C1 segment of cervical spinal cord (tissue), 14 donors: ENCODE results near the gene WSCD1.

Experiments used
- DNase-seq, 14 donors: peaks; one replicate each; lab custom pipeline; 2025; lab: John Stamatoyannopoulos, UW

The WSCD1 gene

GRCh38 chr17:6069539-6070429 is at the start of gene WSCD1:
WSCD1 (plus strand) TSS chr17:6070379; CDS start chr17:6080659, 10,280 bp downstream.
- peak in 11 of 14 donors; percentile 29 to 81 (median 57) for DNase-seq

- no peak for DNase-seq
These were observed 49.2 kb upstream of the WSCD1 start for GRCh38 chr17:6021011-6021400.

- DNase-seq = no peak
These were observed 48.6 kb upstream of the WSCD1 start for GRCh38 chr17:6021627-6022026.

GRCh38 chr17:6023036-6023831 is 46.9 kb upstream of the WSCD1 start:
- no peak for DNase-seq

DNA sequence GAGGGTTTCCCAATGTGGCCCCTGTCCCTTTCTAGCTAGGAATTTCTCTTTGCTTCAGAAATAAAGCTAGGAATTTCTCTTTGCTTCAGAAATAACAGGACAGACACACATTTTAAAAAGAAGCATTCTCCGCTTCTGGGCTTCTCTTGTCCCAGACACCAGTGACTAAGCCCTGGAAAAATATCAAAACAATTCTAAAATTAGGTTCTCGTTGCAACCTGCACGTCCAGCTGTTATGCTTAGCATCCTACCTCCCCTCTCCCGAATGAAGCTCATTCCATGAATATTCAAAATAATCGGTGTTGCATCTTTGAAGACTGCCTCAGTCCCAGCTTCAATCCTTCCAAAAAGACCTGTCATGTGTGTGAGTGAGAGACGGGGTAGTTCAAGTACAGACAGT is 45.6 kb upstream of the WSCD1 start:
- DNase-seq = no peak

DNA sequence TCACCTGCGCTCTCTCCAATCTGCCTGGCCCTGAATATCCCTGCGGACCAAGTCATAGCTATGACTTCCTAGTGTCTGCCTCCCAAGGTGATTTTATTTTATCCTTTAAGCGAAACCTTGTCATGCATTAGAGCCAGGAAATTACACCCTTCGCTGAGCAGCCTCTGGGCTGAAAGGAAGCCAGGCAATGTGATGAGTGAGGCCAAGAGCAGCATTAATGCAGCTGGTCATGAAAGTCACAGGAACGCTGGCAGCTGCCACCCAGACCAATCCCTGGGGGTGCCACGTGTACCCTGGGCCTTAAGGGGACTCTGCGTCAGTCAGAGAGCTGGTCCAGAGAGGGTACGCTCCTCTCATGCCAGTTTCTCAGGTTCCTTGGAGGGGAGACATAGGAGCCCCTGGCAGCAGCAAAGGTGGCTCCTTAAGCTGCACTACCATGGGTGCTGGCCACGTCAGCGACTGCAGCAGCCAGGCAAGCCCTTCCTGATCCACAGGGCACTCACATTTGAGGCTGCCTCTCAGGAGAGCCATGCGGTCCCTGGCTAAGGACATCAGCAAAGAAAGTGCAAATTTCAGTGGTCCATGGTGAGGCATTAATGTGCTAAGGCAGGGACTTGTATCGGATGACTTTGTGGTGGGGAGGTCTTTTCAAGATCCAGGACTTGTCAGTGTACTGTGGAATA is 42.7 kb upstream of the WSCD1 start:
- no peak for DNase-seq

DNA sequence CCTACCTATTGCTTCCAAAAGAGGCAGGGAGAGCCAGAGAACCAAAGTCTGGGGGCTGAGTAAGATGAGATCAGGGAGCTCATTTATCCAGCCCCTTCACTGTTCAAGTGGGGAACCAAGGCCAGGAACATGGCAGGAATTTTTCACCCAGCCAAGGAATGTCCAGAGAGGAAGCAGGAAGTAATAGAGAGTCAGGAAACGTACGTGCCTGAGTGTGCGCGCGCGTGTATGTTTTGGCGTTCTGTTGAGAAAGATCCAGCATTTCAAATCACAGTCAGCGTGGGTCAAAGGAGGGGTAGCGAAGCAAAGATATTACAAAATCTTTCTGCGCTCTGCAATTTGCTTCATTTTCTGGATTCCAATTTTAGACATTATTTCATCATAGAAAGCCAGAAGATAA is 41.9 kb upstream of the WSCD1 start:
- DNase-seq = no peak

DNA sequence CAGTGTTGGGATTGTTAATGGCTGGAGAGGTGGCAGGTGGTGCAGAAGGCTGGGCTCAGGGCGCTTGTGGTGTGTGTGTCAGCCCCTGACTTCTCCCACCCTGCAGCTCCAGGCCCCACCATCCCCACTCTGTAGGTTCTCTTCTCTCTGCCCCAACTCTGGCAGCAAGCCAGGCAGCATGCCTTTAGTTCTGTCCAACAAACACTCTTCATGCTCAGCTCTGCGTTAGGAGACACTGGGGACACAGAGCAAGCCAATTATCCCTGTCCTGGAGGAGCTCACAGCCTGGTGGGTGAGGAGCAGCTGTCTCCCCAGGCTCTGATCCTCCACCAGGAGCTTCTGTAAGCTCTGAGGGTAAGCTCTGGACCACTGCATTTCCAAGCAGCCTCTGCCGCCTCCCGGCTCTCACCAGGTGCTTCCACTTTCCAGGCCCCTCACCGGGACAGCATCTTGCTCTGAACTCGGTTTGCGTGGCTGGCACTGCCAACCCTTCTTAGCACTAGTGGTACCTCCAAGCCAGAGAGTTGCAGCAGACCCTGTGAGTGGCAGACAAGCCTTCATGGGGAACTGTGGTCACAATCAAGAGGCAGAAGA is 34.3 kb upstream of the WSCD1 start:
- DNase-seq = peak in 1 of 14 donors; percentile 22

DNA sequence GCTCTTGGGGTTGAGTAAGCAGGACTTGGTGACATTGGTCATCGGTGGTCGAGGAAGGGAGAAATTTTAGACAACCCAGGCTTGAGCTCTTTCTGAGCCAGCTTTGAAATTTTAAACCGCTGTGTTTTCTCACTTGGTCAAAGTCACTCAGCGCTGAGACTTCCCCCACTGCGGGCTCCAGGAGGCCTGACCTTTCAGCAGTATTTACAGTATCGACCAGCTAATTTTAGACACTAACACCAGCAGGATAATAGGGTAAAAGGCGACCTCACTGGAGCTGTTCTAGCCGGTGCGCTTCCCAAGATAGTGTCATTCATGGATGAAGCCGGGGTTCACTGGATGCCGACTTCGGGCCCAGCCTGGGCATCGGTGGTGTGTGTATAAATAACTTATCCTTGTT is 29.7 kb upstream of the WSCD1 start:
- peak in 1 of 14 donors; percentile 8 for DNase-seq

DNA sequence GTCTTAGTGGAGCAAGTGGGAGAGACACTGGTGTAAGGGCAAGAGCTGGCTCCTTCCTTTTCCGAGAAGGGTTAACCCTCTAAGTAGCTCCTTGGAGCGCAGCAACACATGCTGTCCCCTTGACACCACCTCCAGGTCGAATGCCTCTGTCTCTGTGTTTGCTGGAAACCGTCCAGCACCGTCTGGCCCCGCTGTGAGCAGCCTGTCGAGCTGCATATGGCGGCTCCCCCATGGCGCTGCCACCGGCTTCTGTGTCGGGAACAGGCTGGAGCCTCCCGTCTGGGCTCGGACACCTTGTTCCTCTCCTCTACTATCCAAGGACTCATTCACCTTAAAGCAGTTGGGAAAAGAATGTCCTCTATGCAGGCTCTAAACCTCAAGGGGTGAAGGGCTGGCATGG is 28.9 kb upstream of the WSCD1 start:
- DNase-seq = peak in 2 of 14 donors; percentile 26 to 94

DNA sequence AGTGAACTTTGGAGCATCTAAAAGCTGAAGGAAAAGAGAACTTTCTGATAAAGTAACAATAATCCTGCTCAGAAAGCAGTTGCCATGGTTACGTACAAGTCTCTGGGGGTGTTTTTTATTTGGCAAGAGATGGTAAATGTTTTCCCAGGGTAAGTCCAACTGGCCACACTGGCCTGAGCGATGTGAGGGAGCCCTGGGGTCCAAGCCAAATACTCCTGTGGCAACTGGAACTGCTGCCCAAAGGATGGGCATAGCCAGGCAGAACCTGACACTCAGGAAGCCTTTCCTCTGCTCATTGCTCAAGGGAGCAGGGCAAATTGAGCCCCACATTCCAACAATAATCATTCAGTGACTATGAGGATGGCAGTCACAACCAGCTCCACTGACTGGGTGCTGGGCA is 26.8 kb upstream of the WSCD1 start:
- peak in 1 of 14 donors; percentile 4 for DNase-seq

DNA sequence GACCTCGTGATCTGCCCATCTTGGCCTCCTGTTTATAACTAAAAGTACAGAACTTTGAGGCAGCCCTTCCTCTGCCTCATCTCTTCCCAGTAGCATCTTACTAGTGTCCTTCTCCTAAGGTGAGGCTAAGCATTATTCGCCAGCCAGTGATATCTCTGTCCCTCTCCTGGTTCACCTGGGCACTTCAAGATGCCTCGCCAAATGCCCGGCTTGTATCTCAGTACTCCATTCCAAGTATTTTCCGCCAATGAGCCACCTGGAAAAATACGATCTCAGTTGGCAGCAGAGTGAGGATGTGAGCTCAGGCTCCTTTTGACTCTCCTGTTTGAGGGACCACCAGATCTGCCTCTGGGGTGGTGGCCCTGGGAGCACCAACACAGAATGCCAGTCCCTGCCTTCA is 25.9 kb upstream of the WSCD1 start:
- DNase-seq = peak in 1 of 14 donors; percentile 23

DNA sequence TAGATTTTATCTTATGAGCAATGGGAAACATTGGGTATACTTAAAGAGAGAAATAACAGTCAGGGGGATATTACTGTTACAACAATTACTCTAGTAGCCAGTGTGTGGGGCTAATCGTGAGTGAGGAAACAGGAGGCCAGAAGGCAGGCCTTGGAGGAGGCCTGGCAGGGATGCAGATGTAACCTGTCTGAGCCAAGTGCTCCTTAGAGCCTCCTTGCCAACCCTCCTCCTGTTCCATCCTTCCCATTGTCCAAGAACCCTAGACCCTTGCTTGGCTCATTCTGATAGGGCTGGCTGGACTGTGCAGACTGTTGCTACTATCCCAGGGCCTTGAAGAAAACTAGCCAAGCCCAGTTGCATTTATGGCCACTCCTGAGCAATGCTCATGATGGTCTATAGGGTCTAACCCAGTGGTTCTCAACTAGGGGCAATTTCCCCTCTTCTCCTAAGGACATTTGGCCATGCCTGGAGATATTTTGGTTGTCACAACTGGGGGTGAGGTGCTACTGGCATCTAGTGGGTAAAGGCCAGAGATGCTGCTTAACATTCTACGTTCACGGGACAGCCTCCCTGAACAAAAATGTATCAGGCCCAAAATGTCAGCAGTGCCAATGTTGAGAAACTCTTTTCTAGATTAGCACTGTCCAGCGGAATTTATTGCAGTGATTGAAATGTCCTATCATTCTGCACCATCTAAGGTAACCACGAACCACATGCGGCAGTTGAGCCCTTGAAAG is 24.4 kb upstream of the WSCD1 start:
- peak in 1 of 14 donors; percentile 87 for DNase-seq

GRCh38 chr17:6046431-6046830 is 23.7 kb upstream of the WSCD1 start:
- DNase-seq = no peak

GRCh38 chr17:6046931-6047330 is 23.2 kb upstream of the WSCD1 start:
- DNase-seq = no peak

GRCh38 chr17:6047966-6048365 is 22.2 kb upstream of the WSCD1 start:
- no peak for DNase-seq

DNA sequence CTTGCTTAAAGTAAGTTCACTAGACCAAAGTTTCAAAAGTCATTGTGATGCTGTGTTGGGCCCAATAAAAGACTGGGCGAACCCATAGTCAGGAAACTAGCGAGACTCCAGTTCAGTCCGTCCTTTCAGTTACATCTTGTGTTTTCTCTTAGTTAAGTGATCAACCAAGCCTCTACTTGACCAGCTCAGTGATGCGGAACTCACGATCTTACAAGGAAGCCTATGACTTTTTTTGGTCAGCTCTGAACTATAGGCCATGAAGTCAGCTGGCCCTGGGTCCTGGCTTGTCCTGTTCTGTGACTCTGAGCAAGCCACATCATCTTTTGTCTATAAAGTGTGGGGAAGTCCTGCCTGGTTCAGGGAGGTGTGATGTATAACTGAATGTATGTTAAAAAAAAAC is 21.7 kb upstream of the WSCD1 start:
- no peak for DNase-seq

DNA sequence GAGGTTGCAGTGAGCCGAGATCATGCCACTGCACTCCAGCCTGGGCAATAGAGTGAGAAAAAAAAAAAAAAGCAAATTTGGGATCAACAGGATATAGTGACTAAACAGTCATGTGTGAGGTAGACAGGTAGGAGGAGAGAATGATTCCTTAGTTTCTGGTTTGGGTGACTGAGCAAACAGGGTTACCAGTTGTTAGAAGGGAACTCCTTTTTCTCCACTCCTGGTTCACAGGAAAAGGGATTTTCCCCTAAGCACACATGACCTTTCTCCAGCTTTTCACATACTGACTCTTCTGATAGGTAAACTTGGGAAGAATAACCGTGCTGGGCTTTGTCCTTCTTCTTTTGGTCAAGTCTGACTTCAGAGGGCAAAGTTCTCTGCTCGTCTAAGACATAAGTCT is 17.3 kb upstream of the WSCD1 start:
- no peak for DNase-seq

DNA sequence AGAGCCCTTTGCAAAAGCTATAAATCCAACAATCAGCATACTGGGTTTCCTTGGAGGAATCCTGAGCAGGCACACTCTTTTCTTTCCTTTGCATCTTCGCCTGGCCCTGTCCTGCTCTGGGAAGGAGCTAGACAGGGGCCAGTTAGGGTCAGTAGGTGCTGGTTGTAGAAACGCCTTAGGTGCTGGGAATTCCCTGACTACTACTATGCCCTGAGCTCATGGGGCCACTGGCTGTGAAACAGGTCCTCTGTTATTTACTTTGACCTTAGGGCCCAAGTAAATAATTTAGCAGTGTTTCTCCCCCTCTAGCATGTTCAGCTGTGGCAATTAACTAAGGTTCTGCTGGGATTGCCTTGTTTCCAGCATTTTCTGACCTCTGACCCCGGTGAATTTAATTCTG is 15.8 kb upstream of the WSCD1 start:
- no peak for DNase-seq

DNA sequence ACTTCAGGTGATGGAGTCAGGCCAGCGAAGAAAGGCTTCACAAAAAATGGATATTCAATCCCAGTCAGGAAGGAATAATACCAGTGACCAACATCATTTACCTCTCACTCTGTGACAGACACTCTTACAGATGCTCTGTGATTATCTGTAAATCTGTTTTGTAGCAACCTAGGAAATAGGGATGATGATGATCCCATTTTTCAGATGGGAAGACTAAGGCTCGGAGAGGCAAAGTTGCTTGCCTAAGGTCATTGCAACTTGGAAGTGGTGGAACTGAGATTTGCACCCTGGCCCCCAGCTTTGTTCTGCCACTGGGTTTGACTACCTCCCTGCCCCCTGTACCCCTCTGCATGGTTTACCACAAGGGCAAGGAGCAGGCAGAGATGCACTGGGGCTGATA is 14.1 kb upstream of the WSCD1 start:
- DNase-seq = no peak

- DNase-seq = no peak
These were observed 12.6 kb upstream of the WSCD1 start for GRCh38 chr17:6057562-6057961.
